HG02981 (cell line): ENCODE measurements around the gene SAP25.
A peak's percentile ranks its signal among the peaks of the same experiment; 100 is the strongest.
"Not testable (repeated sequence)": the region's sequence is repeated elsewhere in the genome, so short reads cannot be mapped to it uniquely, and the experiment has no call there.

Source experiments
- ATAC-seq: cut with Tn5 transposase; IDR thresholded peaks from one replicate; pipeline ENCODE4 v1.9.1; 2021; ENCODE audit warnings: mild to moderate bottlenecking, moderate library complexity; ENCODE audit not compliant: unreplicated experiment

SAP25 gene

DNA sequence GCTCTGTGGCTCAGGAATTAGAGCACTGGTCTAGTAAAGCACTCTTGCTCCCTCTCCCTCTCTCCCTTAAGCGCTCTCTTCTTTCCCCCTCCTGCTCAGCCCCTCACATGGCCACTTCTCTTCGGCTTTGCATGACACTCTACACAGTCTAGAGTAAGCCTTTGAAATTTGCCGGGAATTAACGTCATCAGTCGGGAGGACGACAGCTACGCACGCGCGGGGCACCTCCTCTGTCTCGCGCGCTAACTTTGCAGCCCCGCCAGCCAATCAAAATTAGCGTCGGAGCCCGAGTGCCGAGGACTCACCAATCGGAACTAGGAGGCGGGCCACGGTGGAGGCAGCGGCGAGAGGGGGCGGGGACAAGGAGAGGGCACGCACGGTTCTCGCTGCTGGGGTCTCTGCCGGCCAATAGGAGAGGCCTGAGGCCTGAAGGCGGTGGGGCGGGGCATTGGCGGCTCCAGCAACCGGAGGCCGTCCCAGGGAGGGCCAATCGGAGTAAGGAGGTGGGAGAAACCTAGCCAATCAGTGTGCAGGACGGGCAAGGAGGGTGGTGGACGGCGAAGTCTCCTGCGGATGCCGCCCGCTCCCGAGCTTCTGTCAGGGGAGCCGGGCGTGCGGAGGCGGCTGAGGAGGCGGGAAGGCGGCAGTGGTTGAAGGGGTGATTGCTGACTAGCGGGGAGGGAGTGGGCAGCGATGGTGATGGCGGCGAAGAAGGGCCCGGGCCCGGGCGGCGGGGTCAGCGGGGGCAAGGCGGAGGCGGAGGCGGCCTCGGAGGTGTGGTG is 34.9 kb downstream of the SAP25 start, which contains the start of gene AGFG2:
Gene AGFG2 (plus strand): TSS at position 550 of the 782 bp plus-strand sequence. CDS start 144 bp downstream, at position 694.
- ATAC-seq = peak; percentile 93

DNA sequence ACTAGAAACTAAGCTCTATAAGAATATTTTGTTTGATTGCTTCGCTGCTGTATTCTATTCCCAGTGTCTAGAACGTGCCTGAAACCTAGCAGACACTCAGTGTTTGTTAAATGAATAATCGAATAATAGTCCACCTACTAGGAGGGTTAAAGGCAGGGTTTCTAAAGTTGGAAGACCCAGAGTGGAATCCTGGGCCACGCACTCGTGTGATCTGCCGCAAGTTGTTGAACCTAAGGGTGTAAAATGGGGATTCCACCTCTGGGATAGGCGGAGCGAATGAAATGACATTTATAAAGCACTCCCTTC is 35.4 kb downstream of the SAP25 start:
- no peak for ATAC-seq

DNA sequence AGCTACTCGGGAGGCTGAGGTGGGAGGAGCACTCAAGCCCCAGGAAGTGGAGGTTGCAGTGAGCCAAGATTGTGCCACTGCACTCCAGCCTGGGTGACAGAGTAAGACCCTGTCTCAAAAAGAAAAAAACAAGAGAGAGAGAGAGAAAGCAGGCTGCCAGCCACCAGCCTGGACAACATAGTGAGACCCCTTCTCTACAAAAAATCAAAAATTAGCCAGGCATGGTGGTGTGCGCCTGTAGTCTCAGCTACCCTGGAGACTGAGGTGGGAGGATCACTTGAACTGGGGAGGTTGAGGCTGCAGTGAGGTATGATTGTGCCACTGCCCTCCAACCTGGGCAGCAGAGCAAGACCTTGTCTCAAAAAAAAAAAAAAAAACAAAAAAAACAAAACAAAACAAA is 37.0 kb downstream of the SAP25 start:
- not testable (repeated sequence) for ATAC-seq

DNA sequence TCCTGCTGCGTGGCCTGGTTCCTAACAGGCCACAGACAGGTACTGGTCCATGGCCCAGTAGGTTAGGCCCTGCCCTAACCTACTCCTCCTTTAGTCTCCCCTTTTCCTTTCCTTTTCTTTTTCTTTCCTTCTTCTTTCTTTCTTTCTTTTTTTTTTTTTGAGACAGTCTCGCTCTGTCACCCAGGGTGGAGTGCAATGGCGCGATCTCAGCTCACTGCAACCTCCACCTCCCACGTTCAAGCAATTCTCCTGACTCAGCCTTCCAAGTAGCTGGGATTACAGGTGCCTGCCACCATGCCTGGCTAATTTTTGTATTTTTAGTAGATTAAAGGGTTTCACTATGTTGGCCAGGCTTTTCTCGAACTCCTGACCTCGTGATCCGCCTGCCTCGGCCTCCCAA is 37.7 kb downstream of the SAP25 start:
- not testable (repeated sequence) for ATAC-seq

DNA sequence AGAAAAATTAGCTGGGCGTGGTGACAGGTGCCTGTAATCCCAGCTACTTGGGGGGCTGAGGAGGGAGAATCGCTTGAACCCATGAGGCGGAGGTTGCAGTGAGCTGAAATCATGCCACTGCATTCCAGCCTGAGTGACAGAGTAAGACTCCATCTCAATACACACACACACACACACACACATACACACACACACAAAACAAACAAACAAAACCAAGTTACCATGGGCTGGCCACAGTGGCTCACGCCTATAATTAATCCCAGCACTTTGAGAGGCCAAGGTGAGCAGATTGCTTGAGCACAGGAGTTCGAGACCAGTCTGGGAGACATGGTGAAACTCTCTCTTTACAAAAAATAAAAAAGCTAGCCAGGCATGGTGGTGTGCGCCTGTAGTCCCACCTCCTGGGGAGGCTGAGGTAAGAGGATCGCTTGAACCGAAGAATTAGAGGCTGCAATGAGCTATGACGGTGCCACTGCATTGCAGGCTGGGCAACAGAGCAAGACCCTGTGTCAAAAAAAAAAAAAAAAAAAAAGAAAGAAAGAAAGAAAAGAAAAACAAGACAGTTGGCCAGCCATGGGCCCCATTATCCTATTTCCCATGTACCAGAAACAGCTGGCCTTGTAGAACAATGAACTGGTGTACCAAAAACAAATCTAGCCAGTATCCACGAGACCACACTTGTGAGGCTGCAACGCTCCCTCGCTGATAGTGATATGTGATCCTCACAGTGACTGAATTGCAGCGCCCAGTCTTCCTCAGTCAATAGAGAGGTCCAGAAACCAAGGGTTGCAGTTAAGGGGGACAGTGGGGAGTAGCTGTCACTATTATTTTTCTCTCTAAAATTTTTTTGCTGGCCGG is 41.3 kb downstream of the SAP25 start:
- no peak for ATAC-seq

DNA sequence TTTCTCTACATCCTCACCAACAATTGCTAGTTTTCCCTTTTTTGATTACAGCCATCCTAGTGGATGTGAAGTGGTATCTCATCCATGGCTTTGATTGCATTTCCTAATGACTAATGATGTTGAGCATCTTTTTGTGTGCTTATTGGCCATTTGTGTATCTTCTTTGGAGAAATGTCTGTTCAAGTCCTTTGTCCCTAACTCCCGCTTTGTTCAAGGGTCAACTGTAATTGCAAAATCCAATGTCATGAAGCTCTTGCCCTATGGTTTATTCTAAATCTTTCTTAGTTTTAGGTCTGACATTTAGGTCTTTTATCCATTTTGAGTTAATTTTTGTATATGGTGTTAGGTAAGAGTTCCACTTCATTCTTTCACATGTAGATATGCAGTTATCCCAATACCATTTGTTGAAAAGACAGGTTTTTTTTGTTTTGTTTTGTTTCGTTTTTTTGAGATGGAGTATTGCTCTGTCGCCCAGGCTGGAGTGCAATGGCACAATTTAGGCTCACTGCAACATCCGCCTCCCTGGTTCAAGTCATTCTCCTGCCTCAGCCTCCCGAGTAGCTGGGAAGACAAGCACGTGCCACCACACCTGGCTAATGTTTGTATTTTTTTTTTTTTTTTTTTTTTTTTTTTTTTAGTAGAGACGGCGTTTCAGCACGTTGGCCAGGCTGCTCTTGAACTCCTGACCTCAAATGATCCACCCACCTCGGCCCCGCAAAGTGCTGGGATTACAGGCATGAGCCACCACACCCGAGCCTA is 45.4 kb downstream of the SAP25 start:
- ATAC-seq = not testable (repeated sequence)

DNA sequence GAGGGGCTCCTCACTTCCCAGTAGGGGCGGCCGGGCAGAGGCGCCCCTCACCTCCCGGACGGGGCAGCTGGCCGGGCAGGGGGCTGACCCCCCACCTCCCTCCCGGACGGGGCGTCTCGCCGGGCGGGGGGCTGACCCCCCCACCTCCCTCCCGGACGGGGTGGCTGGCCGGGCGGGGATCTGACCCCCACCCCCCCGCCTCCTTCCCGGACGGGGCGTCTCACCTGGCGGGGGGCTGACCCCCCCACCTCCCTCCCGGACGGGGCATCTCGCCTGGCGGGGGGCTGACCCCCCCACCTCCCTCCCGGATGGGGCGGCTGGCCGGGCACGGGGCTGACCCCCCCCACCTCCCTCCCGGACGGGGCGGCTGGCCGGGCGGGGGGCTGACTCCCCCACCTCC is 50.5 kb downstream of the SAP25 start:
- ATAC-seq = not testable (repeated sequence)
